Thymus (tissue), 11 donors: ENCODE data around the gene IST1. TPM values are rescaled to one million over a fixed set of nuclear protein-coding genes. Genes with fewer than 3 reads are reported as not detected.
A peak's percentile ranks its signal among the peaks of the same experiment; 100 is the strongest.

Source experiments
- DNase-seq, 9 donors: peaks; one replicate each; pipeline ENCODE4 v3.0.0-alpha.2; 2013; ENCODE audit warnings: low spot score in 9 of 9, low read depth in 6 of 9, missing footprints in 1 of 9
- H3K27ac ChIP-seq, 2 donors: one replicate each; pipeline ENCODE4 v1.5.1; 2013; ENCODE audit warnings: control low read depth in 1 of 2, low read depth in 1 of 2, low read length in 1 of 2, mild to moderate bottlenecking in 1 of 2, moderate library complexity in 1 of 2
- H3K27me3 ChIP-seq, 2 donors: one replicate each; pipeline ENCODE4 v1.5.1; 2013; ENCODE audit warnings: low read length in 1 of 2; ENCODE audit not compliant: control insufficient read depth in 2 of 2, insufficient read depth in 1 of 2
- H3K36me3 ChIP-seq, 2 donors: one replicate each; pipeline ENCODE4 v1.5.1; 2013; ENCODE audit warnings: low read length in 1 of 2, mild to moderate bottlenecking in 1 of 2, moderate library complexity in 1 of 2; ENCODE audit not compliant: control insufficient read depth in 2 of 2, insufficient read depth in 2 of 2
- H3K4me1 ChIP-seq, 2 donors: one replicate each; pipeline ENCODE4 v1.5.1; 2013; ENCODE audit warnings: low read length in 2 of 2; ENCODE audit not compliant: control insufficient read depth in 2 of 2, insufficient read depth in 2 of 2
- H3K4me3 ChIP-seq, 2 donors: one replicate each; pipeline ENCODE4 v1.5.1; 2013; ENCODE audit warnings: low read length in 2 of 2, control low read depth in 1 of 2, mild to moderate bottlenecking in 1 of 2
- H3K9me3 ChIP-seq, 2 donors: one replicate each; pipeline ENCODE4 v1.5.1; 2013; ENCODE audit warnings: low read length in 1 of 2, mild to moderate bottlenecking in 1 of 2; ENCODE audit not compliant: control insufficient read depth in 2 of 2, insufficient read depth in 1 of 2
- WGBS: extraction: QIAGEN DNeasy Blood & Tissue Kit; methylation state at CpG from one replicate; pipeline ENCODE4 v1.1.7; 2013; 5-methylcytosine and 5-hydroxymethylcytosine counted together
- polyA plus RNA-seq: library from polyadenylated mRNA; stranded (reverse); fragments of 200-250 nt; gene quantifications from one replicate; pipeline ENCODE4 v1.2.3, GENCODE V29; 2013
- total RNA-seq: library from RNA; stranded (reverse); fragments of 120-200 nt; gene quantifications from one replicate; pipeline ENCODE4 v1.2.4, GENCODE V29; 2013
- donor health status: healthy.

The IST1 gene
- total and polyA plus RNA-seq, 2 donors, result 134 to 163 TPM

DNA sequence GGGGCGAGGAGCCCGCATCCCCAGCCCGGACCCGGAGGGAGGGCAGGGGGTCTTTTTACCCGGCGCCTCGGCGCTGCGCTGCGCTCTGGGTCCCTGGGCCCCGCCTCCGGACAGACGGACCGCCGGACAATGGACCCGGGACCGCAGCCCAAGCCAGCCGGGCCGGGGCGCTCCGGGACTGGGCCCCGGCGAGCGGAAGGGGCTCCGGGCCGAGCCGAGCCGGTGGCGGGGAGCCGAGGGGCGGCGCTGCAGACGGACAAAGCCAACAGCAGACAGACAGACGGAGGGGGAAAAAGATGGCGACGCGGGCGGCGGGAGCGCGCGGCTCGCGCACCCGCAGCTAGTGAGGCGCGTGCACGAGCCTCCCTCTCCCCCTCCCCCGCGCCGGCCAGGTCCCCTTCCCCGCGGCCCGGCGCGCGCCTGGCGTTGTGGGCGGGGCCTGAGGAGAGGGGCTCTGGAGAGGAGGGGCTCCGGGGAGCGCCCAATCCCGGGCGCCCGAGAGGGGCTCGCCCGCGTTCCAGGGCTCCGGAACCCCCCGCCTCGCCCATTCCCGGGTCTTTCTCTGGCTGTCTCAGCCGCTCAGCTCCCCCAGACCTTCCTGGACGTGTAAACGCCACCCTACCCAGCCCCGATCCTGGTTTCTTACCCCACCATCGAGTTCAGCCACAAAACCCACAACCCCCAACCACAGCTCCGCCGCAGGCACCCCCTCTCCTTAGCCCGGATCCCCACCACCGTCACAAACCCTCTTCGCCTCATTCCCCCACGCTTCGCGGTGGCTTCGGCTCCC is 11.3 kb upstream of the IST1 start, which contains the start of gene ZNF821:
Gene ZNF821 (minus strand): TSS at position 334 of the 790 bp plus-strand sequence. CDS start 4,236 bp downstream, outside the sequence.
- Histone ChIP-seq H3K9me3 (no peaks in the 10 kb centered on the region), H3K4me3 (peak within 1 kb of the TSS; percentile 57 to 85), H3K27ac (peak within 1 kb of the TSS; percentile 51 to 88), H3K36me3 (peaks cover 0 to 3% of the 10 kb centered on the region in 2 donors), H3K4me1 (peaks cover 20 to 35% of the 10 kb centered on the region in 2 donors), H3K27me3 (peaks cover 21 to 34% of the 10 kb centered on the region in 2 donors)
- peak in 5 of 9 donors; percentile 65 to 80 (median 69) for DNase-seq
- under 1% methylated on average over 75 of the region's 85 CpGs for WGBS

DNA sequence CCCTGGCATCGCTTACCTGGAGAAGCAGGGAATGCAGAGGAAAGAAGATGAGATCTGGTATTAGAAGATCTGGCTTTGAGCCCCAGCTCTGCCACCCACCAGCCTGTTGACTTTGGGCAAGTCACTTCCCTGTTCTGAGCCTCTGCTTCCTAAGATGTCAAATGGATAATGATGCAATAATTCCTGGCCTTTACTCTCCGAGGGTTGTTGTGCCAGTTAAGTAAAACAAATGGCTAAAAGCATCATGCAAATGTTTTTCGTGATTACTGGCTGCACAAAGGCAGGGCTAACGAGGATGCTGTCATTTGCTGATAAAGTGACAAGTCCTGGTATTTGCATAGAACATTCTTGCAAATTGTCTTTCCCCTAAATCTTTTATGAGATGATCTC is 10.1 kb upstream of the IST1 start:
- 60% methylated on average over 4 of the region's 4 CpGs for WGBS
- Histone ChIP-seq H3K27ac (no peak overlapping the region), H3K4me3 (no peak overlapping the region)

DNA sequence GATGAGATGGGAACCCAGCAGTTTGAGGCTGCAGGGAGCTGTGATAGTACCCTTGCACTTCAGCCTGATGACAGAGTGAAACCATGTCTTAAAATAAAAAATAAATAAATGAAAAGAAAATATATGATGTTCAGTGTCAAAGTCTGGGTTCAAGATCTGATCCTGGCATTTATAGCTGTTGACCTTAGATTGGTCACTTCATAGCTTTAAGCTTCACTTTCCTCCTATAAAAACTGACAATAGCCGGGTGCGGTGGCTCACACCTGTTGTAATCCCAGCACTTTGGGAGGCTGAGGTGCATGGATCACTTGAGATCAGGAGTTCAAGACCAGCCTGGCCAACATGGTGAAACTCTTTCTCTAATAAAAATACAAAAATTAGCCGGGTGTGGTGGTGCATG is 6.2 kb upstream of the IST1 start:
- Histone ChIP-seq H3K36me3 (no peaks in the 10 kb centered on the region), H3K27ac (no peak overlapping the region), H3K9me3 (no peaks in the 10 kb centered on the region), H3K4me1 (peaks cover 6% of the 10 kb centered on the region in 2 donors), H3K27me3 (peaks cover 12 to 19% of the 10 kb centered on the region in 2 donors), H3K4me3 (no peak overlapping the region)
- DNase-seq, result no peak
- WGBS, result 100% methylated on average over 3 of the region's 3 CpGs

More for the DNA sequence above, 10.1 kb upstream of the IST1 start:
- Histone ChIP-seq H3K36me3 (no peaks in the 10 kb centered on the region), H3K27me3 (peaks cover 21 to 32% of the 10 kb centered on the region in 2 donors), H3K4me1 (peaks cover 17 to 32% of the 10 kb centered on the region in 2 donors), H3K9me3 (no peaks in the 10 kb centered on the region)
- no peak for DNase-seq

DNA sequence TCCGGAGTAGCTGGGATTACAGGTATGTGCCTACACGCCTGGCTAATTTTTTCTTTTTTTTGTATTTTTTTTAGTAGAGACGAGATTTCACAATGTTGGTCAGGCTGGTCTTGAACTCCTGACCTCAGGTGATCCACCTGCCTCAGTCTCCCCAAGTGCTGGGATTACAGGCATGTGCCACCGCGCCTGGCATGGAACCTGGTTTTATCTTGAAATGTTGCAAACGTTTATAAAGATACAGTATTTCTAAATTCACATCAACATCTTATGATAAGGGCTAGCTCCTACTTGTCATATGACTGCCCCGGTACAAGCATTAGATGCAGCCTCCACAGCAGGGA is 1.5 kb upstream of the IST1 start:
- peak overlapping the region in 1 of 2 donors; percentile 94 for H3K27ac ChIP-seq
- no peak for DNase-seq
- peaks cover 6 to 10% of the 10 kb centered on the region in 2 donors for H3K4me1 ChIP-seq
- peak overlapping the region; percentile 79 to 87 for H3K4me3 ChIP-seq
- H3K27me3 ChIP-seq, result no peaks in the 10 kb centered on the region
- 50% methylated on average over 7 of the region's 7 CpGs for WGBS
- no peaks in the 10 kb centered on the region for H3K36me3 ChIP-seq
- no peaks in the 10 kb centered on the region for H3K9me3 ChIP-seq

DNA sequence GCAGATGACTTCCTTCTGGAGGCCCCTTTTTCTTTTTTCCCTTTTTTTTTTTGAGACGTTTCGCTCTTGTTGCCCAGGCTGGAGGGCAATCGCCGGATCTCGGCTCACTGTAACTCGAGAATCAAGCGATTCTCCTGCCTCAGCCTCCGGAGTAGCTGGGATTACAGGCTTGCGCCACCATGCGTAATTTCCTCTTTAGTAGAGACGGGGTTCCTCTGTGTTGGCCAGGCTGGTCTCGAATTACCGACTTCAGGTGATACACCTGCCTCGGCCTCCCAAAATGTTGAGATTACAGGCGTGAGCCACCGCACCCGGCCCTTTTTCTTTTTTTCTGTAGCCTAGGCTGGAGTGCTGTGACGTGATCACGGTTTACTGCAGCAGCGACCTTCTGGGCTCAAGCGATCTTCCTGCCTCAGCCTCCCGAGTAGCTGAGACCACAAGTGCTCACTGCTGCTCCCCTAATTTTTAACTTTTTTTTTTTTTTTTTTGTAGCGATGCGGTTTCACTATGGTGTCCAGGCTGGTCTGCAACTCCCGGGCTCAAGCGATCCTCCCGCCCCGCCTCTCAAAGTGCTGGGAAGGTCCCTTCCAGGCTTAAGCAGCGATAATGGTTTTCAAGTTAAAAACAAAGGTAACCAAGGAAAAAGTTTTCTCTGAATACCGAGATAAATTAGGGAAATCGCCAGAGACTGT is 956 bp upstream of the IST1 start:
- DNase-seq, result peak in 6 of 9 donors; percentile 19 to 66 (median 31)
- Histone ChIP-seq H3K36me3 (no peaks in the 10 kb centered on the region), H3K4me1 (peaks cover 6 to 10% of the 10 kb centered on the region in 2 donors), H3K27me3 (no peaks in the 10 kb centered on the region), H3K9me3 (no peaks in the 10 kb centered on the region), H3K27ac (peak overlapping the region; percentile 94 to 96), H3K4me3 (peak overlapping the region; percentile 79 to 87)
- WGBS, result under 1% methylated on average over 31 of the region's 31 CpGs

DNA sequence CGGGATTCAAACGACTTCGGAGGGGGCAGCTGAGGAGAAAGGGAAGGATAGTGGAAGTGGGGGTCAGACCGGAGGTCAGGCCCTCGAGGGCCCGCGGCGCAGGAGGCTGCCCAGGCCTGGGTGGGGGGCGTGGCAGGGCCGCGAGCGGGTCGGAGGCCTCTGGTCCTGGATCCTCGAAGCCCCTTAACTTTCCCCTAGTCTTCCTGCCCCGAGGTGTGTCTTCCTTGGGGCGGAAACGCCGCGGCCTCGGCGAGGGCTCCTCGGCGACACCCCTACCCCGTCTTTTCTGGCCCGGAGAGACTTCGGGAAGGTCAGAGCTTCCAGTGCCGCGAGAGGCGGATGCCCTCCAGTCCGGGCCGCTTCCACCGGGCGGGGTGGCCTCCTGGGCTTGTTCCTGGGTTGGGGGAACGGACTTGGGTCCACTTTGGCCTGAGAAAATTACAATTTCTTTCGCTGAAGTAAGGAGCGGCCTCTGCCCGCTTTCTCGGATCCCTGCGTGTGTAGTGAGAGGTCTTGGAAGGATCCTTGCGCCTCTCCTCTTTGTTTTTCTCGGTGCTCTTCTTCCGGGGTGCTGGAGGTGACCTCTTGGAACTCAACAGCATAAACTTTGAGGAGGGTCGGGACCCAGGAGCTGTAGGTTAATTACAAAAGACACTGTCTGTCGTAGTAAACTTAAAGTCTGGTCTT is 491 bp downstream of the IST1 start:
- Histone ChIP-seq H3K4me1 (peaks cover 6 to 10% of the 10 kb centered on the region in 2 donors), H3K27ac (peak overlapping the region; percentile 94 to 97), H3K9me3 (no peaks in the 10 kb centered on the region), H3K27me3 (no peaks in the 10 kb centered on the region), H3K4me3 (peak overlapping the region; percentile 79 to 87), H3K36me3 (no peaks in the 10 kb centered on the region)
- under 1% methylated on average over 44 of the region's 44 CpGs for WGBS
- peak in 4 of 9 donors; percentile 13 to 59 (median 35) for DNase-seq

DNA sequence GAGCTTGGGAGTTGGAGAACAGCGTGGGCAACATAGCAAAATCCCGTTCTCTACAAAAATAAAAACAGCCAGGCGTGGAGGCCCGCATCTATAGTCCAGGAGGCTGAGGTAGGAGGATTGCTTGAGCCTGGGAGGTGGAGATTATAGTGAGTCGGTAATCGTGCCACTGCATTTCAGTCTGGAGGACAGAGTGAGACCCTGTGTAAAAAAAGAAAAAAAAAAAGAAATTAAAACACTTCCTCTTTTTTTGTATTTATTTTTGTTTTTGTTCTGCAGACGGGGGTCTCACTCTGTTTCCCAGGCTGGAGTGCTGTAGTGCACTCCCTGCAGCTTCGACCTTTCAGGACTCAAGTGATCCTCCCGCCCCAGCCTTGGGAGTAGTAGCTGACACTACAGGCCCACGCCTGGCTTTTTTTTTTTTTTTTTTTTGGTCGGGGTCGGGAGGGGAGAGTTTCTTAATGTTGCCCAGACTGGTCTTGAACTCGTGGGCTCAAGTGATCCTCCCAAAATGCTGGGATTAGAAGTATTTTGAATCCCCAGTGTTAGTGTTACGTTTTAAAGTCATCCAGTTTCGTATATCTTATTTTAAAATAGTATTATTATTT is 1.5 kb downstream of the IST1 start:
- no peaks in the 10 kb centered on the region for H3K36me3 ChIP-seq
- H3K9me3 ChIP-seq, result no peaks in the 10 kb centered on the region
- no peaks in the 10 kb centered on the region for H3K27me3 ChIP-seq
- 56% methylated on average over 15 of the region's 15 CpGs for WGBS
- no peak for DNase-seq
- peak overlapping the region; percentile 79 to 87 for H3K4me3 ChIP-seq
- H3K4me1 ChIP-seq, result peaks cover 6 to 10% of the 10 kb centered on the region in 2 donors
- H3K27ac ChIP-seq, result no peak overlapping the region

DNA sequence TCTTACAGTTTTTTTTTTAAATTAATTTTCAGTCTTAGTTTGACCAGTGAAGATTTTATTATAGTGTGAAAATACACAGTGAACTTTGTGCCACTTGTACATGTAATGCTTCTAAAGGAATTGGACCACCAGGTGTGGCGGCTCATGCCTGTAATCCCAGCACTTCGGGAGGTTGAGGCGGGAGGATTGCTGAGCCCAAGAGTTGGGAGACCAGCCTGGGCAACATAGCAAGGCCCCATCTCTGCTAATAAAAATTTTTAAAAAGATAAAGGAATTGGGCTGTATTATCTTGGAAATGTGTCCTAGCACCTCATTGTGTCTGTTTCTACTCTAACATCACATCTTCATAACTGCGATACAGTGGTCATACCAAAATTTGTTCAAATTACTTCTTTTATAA is 3.8 kb downstream of the IST1 start:
- DNase-seq, result no peak
- 97% methylated on average over 4 of the region's 4 CpGs for WGBS
- no peaks in the 10 kb centered on the region for H3K27me3 ChIP-seq
- peaks cover 6 to 10% of the 10 kb centered on the region in 2 donors for H3K4me1 ChIP-seq
- no peaks in the 10 kb centered on the region for H3K36me3 ChIP-seq
- H3K4me3 ChIP-seq, result no peak overlapping the region
- H3K9me3 ChIP-seq, result no peaks in the 10 kb centered on the region
- H3K27ac ChIP-seq, result no peak overlapping the region
